Caco-2 (cell line): ENCODE measurements around the gene KRTAP5-6. TPM values are rescaled to one million over a fixed set of nuclear protein-coding genes. Genes with fewer than 3 reads are reported as not detected.
A peak's percentile ranks its signal among the peaks of the same experiment; 100 is the strongest.

Source experiments
- BruUV-seq: library from RNA; stranded (reverse); fragments of 400-500 nt; replicated peaks from 2 replicates; lab custom pipeline; 2021; lab: Mats Ljungman, UMichigan
- CTCF ChIA-PET: fragments of 300-600 bp; sonication (Branson Sonifier 250); formaldehyde crosslinking; loops from one replicate; lab custom pipeline; 2022; ENCODE audit warnings: antibody characterized with exemption; lab: Charles Lee
- POLR2A ChIA-PET: fragments of 300-600 bp; sonication (Branson Sonifier 250); formaldehyde crosslinking; loops from one replicate; lab custom pipeline; 2022; ENCODE audit warnings: antibody characterized with exemption; lab: Charles Lee
- DNase-seq, 2 experiments: peaks; one replicate each; pipeline versions ENCODE4 v3.0.0 to v3.0.0-alpha.2; 2020 to 2022
- H3K27me3 ChIP-seq: replicated peaks from 2 replicates; pipeline ENCODE4 v1.6.0; 2011; ENCODE audit warnings: low read length; ENCODE audit not compliant: control insufficient read depth, insufficient read depth
- H3K36me3 ChIP-seq: 2 replicates; pipeline ENCODE4 v1.5.1; 2011; ENCODE audit warnings: low read length; ENCODE audit not compliant: control insufficient read depth, insufficient read depth
- H3K4me1 ChIP-seq: fragments of 250-450 bp; sonication (Bioruptor Pico); 2 replicates; pipeline ENCODE4 v1.5.1; 2020; ENCODE audit warnings: mild to moderate bottlenecking
- H3K4me3 ChIP-seq: 2 replicates; pipeline ENCODE4 v1.5.1; 2011; ENCODE audit warnings: low read depth, mild to moderate bottlenecking, control low read depth, low read length
- H3K9me3 ChIP-seq: fragments of 250-450 bp; sonication (Bioruptor Pico); 2 replicates; pipeline ENCODE4 v1.5.1; 2020; ENCODE audit warnings: mild to moderate bottlenecking, moderate library complexity
- H3K27ac Mint-ChIP-seq: one replicate; pipeline ENCODE4 v1.8.0; 2022; ENCODE audit warnings: mixed read lengths; ENCODE audit not compliant: unreplicated experiment
- H3K27me3 Mint-ChIP-seq: one replicate; pipeline ENCODE4 v1.8.0; 2022; ENCODE audit warnings: mixed read lengths; ENCODE audit not compliant: insufficient read depth, unreplicated experiment
- H3K36me3 Mint-ChIP-seq: one replicate; pipeline ENCODE4 v1.8.0; 2022; ENCODE audit warnings: mild to moderate bottlenecking, mixed read lengths; ENCODE audit not compliant: insufficient read depth, unreplicated experiment
- H3K4me1 Mint-ChIP-seq: one replicate; pipeline ENCODE4 v1.8.0; 2022; ENCODE audit warnings: low read depth, mixed read lengths; ENCODE audit not compliant: unreplicated experiment
- H3K4me3 Mint-ChIP-seq: one replicate; pipeline ENCODE4 v1.8.0; 2022; ENCODE audit warnings: mild to moderate bottlenecking, moderate library complexity, mixed read lengths; ENCODE audit not compliant: unreplicated experiment
- H3K9me3 Mint-ChIP-seq: one replicate; pipeline ENCODE4 v1.8.0; 2022; ENCODE audit warnings: mixed read lengths; ENCODE audit not compliant: unreplicated experiment
- CTCF ChIP-seq, 2 experiments: fragments of 200-600 bp in 1 of 2; IDR thresholded peaks; 1 replicate in 1 of 2; 2 replicates in 1 of 2; pipeline versions ENCODE4 v1.5.1 to v1.8.0; 2011 to 2022; ENCODE audit warnings: antibody characterized with exemption in 1 of 2, control low read depth in 1 of 2, inconsistent platforms in 1 of 2, low read depth in 1 of 2, low read length in 1 of 2, mild to moderate bottlenecking in 1 of 2, moderate library complexity in 1 of 2; ENCODE audit not compliant: insufficient read depth in 1 of 2, severe bottlenecking in 1 of 2, unreplicated experiment in 1 of 2
- intact Hi-C: fragments of 100-400 bp; cut with micrococcal nuclease; formaldehyde crosslinking; loops from one replicate; pipeline ENCODE4 v1.10.0; 2022; ENCODE audit not compliant: unreplicated experiment
- total RNA-seq: library from RNA; stranded (reverse); gene quantifications from 2 replicates; pipeline ENCODE4 v1.2.3, GENCODE V29; 2022

KRTAP5-6 gene
- total RNA-seq, 1 experiment from 2014 or later, result not detected

- no peak overlapping the region for H3K4me3 Mint-ChIP-seq
- ChIA-PET POLR2A (no interaction called here), CTCF (interaction anchor here (0.7 kb wide), 2 partner anchors 24 to 64 kb away, joined by 3 to 4 read pairs; no protein-coding TSS in a partner anchor)
- Histone ChIP-seq H3K27me3 (no peaks in the 10 kb centered on the region), H3K4me1 (no peaks in the 10 kb centered on the region), H3K36me3 (no peaks in the 10 kb centered on the region), H3K4me3 (no peak overlapping the region), H3K9me3 (no peaks in the 10 kb centered on the region)
- BruUV-seq, result no TSS peak
- peaks cover 6% of the 10 kb centered on the region for H3K36me3 Mint-ChIP-seq
- peaks cover 3% of the 10 kb centered on the region for H3K27me3 Mint-ChIP-seq
- no peaks in the 10 kb centered on the region for H3K4me1 Mint-ChIP-seq
- intact Hi-C loops, result no loop called here
- H3K27ac Mint-ChIP-seq, result no peak overlapping the region
- peak in 1 of 2 experiments; percentile 1 for DNase-seq
- H3K9me3 Mint-ChIP-seq, result peaks cover 5% of the 10 kb centered on the region
- no peak for TF ChIP-seq CTCF (IDR thresholded peaks at IDR 0.05; ENCODE audit: insufficient read depth in 1 of 2, low read depth in 1 of 2, low read length in 1 of 2, severe bottlenecking in 1 of 2, unreplicated experiment in 1 of 2)
These were observed 20.8 kb downstream of the KRTAP5-6 start for GRCh38 chr11:1717745-1718144.

- no peak for TF ChIP-seq CTCF (IDR thresholded peaks at IDR 0.05; ENCODE audit: insufficient read depth in 1 of 2, low read depth in 1 of 2, low read length in 1 of 2, severe bottlenecking in 1 of 2, unreplicated experiment in 1 of 2)
- H3K4me1 Mint-ChIP-seq, result no peaks in the 10 kb centered on the region
- H3K9me3 Mint-ChIP-seq, result peaks cover 11% of the 10 kb centered on the region
- BruUV-seq, result no TSS peak
- CTCF ChIA-PET, result interaction anchor here (0.7 kb wide), 1 partner anchor 63 kb away, joined by 4 read pairs; no protein-coding TSS in a partner anchor
- Histone ChIP-seq H3K4me3 (no peak overlapping the region), H3K4me1 (no peaks in the 10 kb centered on the region), H3K27me3 (no peaks in the 10 kb centered on the region), H3K36me3 (no peaks in the 10 kb centered on the region), H3K9me3 (no peaks in the 10 kb centered on the region)
- no peak overlapping the region for H3K4me3 Mint-ChIP-seq
- H3K27me3 Mint-ChIP-seq, result peaks cover 3% of the 10 kb centered on the region
- H3K36me3 Mint-ChIP-seq, result peaks cover 6% of the 10 kb centered on the region
- no peak overlapping the region for H3K27ac Mint-ChIP-seq
- intact Hi-C loops, result no loop called here
- POLR2A ChIA-PET, result no interaction called here
- DNase-seq, result peak in 1 of 2 experiments; percentile 9
These were observed 21.3 kb downstream of the KRTAP5-6 start for GRCh38 chr11:1718326-1718725.

GRCh38 chr11:1719781-1720180 lies 22.8 kb downstream of the KRTAP5-6 start:
- Histone ChIP-seq H3K4me1 (no peaks in the 10 kb centered on the region), H3K27me3 (no peaks in the 10 kb centered on the region), H3K9me3 (no peaks in the 10 kb centered on the region), H3K4me3 (no peak overlapping the region), H3K36me3 (no peaks in the 10 kb centered on the region)
- H3K27ac Mint-ChIP-seq, result no peak overlapping the region
- TF ChIP-seq CTCF (IDR thresholded peaks at IDR 0.05; ENCODE audit: insufficient read depth in 1 of 2, low read depth in 1 of 2, low read length in 1 of 2, severe bottlenecking in 1 of 2, unreplicated experiment in 1 of 2), result no peak
- ChIA-PET CTCF (interaction anchor here (1.0 kb wide), 1 partner anchor 25 kb away, joined by 4 read pairs; no protein-coding TSS in a partner anchor), POLR2A (no interaction called here)
- H3K4me1 Mint-ChIP-seq, result no peaks in the 10 kb centered on the region
- peaks cover 3% of the 10 kb centered on the region for H3K27me3 Mint-ChIP-seq
- H3K9me3 Mint-ChIP-seq, result peaks cover 12% of the 10 kb centered on the region
- no peak overlapping the region for H3K4me3 Mint-ChIP-seq
- H3K36me3 Mint-ChIP-seq, result peaks cover 6% of the 10 kb centered on the region
- DNase-seq, result no peak
- intact Hi-C loops, result no loop called here
- BruUV-seq, result no TSS peak
